ENCODE data around the gene RCC2.
A peak's percentile ranks its signal among the peaks of the same experiment; 100 is the strongest.
"Not testable (repeated sequence)": the region's sequence is repeated elsewhere in the genome, so short reads cannot be mapped to it uniquely, and the experiment has no call there.

RCC2 gene

DNA sequence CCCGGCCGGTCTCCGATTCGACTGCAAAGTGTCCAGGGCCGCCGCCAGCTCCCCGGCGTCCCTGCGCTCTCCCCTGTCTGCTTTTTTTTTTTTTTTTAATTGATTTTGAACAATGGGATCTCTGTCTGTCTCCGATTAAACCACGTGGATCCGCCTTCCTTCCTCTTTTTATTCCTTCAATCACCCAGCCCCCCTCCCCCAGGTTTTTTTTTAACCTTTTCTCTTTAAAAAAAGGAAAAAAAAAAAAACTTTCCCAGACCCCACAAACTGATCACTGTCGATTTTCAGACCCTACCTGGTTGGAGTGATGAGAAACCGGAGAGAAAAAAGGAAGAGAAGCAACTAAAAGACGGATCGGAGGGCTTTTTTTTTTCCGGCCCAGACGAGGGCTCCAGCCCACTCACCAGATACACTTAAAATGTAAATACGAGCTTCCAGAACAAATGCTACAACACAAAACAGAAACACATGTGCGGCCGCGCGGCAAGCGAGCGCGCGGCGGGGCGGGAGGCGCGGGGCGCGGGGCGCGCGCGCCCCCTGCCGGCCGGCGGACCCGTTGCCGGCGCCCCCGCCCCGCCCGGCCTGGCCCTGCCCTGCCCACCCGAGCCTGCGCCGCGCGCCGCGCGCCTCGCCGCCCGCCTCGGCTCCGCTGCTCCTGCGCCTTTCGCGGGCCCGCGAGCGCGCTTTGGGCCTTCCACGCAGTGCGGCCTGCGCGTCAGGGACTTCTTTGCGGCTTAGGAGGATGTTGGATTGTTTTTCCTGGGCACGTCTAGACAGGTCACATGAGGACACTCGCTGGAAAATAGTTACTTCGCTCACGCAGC lies at the start of gene RCC2:
RCC2 (minus strand) TSS at position 428 of the 824 bp plus-strand sequence. CDS start 1,163 bp downstream, outside the sequence.
- DNase-seq: peak; percentile 60 to 66

DNA sequence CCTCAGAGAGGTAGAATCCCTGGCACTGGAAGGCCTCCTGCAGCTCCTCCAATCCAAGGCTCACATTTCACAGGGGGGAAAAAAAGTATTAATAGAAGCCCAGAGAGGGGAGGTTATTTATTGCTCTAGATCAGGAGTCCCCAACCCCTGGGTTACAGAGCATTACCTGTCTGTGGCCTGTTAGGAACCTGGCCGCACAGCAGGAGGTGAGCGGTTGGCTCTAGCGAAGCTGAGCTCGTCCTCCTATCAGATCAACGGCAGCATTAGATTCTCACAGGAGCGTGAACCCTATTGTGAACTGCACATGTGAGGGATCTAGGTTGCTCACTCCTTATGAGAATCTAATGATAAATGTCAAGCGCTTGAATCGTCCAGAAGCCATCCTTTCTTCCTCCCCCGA lies 46.8 kb upstream of the RCC2 start:
- no peak for DNase-seq

DNA sequence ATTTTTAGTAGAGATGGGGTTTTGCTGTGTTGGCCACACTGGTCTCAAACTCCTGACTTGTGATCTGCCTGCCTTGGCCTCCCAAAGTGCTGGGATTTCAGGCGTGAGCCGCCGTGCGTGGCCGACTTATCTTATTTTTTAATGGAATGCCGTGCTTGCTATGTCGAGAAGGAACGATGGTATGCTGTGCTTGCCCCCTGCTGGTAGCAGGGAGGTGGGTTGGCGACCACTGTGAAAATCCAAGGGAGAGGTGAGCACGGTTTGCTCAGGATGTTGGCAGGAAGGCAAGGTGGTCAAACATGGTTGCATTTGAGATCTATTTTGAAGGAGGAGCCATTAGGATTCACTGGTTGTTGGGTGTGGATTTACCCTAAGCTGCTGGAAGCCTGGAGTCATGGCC lies 45.8 kb upstream of the RCC2 start:
- DNase-seq: no peak

GRCh38 chr1:17481981-17482380 lies 42.5 kb upstream of the RCC2 start:
- DNase-seq: not testable (repeated sequence)

GRCh38 chr1:17480846-17481245 lies 41.4 kb upstream of the RCC2 start:
- DNase-seq: no peak

- DNase-seq: peak in 1 of 2 donors; percentile 2
Measured at GRCh38 chr1:17475752-17476151, 36.3 kb upstream of the RCC2 start.

DNA sequence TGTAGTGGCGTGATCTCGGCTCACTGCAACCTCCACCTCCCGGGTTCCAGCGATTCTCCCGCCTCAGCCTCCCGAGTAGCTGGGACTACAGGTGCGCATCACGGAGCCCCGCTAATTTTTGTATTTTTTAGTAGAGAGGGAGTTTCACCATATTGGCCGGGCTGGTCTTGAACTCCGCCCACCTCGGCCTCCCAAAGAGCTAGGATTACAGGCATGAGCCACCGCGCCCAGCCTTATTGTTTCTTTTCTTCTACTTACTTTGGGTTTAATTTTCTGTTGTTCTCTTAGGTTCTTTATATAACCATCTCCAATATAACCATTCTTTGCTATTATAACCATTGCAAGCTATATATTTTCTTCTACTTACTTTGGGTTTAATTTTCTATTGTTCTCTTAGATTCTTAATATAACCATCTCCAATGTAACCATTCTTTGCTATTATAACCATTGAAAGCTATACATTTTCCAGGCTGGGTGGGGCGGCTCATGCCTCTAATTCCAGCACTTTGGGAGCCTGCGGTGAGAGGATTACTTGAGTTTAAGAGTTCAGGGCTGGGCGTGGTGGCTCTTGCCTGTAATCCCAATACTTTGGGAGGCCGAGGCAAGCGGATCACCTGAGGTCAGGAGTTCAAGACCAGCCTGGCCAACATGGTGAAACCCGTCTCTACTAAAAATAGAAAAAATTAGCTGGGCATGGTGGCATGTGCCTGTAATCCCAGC lies 35.5 kb upstream of the RCC2 start:
- not testable (repeated sequence) for DNase-seq

DNA sequence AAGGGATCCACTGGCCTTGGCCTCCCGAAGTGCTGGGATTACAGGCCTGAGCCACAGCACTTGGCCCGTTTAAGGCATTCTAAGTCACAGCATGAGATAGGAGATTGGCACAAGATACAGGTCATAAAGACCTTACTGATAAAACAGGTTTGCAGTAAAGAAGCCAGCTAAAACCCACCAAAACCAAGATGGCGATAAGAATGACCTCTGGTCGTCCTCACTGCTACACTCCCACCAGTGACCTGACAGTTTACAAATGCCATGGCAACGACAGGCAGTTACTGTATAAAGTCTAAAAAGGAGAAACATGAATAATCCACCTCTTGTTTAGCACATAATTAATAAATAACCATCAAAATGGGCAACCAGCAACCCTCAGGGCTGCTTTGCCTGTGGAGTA lies 33.3 kb upstream of the RCC2 start:
- no peak for DNase-seq

DNA sequence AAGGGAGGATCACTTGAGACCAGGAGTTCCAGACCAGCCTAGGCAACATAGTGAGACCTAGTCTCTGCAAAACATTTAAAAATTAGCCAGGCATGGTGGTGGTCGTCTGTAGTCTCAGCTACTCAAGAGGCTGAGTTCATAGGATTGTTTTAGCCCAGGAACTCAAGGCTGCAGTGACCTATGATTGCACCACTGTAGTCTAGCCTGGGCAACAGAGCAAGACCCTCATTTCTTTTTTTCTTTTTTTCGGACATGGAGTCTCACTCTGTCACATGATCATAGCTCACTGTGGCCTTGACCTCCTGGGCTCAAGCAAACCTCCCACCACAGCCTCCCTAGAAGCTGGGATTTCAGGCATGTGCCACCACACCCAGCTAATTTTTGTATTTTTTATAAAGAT lies 31.9 kb upstream of the RCC2 start:
- DNase-seq: no peak

DNA sequence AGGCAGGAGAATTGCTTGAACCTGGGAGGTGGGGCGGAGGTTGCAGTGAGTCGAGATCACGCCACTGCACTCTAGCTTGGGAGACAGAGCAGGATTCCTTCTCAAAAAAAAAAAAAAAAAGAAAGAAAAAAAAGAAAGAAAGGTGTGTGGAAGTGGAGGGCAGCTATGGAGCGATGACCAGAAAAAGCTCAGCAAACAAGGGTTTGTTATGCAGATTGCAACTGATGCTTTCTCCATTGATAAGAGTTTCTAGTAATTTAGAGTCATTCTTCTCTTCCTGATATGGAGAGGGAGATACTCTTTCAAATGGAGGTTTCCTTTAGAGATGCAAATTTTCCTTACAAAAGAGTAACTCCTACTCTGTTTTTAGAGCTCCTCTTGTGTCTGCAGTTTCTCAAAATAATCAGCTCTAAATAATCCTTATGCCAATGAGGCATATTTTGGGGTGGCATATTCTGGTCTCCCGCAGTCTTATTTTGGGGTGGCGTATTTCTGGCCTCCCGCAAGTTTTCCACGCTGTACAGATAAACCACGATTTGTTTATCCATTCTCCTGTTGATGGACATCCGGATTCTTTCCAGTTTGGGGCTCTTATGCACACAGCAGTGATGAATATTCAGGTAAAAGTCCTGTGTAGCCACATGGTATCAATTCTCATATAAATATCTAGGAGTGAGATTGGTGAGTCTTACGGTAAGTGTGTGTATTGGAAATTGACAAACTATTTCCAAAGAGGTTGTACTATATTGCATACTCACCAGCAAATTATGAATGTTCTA lies 30.7 kb upstream of the RCC2 start:
- no peak for DNase-seq

- DNase-seq: not testable (repeated sequence)
Measured at GRCh38 chr1:17468357-17469265, 29.1 kb upstream of the RCC2 start.

- DNase-seq: no peak
Measured at GRCh38 chr1:17466359-17466758, 26.9 kb upstream of the RCC2 start.

GRCh38 chr1:17465228-17465627 lies 25.8 kb upstream of the RCC2 start:
- no peak for DNase-seq

- no peak for DNase-seq
Measured at GRCh38 chr1:17463991-17464390, 24.5 kb upstream of the RCC2 start.

GRCh38 chr1:17462669-17463068 lies 23.2 kb upstream of the RCC2 start:
- DNase-seq: no peak

DNA sequence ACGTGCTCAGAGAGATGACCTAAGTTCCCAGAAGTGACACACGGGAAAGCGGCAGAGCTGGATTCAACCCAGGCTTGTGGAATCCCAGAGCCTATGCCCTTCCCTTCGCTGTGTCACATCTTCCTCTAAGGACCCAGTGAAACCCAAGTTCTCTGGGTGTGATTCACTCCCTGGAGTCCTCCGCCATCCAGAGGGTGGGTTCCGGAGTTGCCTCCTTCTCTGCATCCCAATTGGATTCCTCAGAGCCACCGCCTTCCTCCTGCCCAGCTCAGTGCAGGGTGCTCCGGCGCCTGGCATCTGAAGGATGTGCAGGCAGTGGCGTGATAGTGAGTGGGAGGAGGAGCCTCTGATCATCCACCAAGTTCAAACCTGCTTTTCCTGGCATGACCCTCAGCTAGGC lies 20.7 kb upstream of the RCC2 start:
- DNase-seq: no peak

DNA sequence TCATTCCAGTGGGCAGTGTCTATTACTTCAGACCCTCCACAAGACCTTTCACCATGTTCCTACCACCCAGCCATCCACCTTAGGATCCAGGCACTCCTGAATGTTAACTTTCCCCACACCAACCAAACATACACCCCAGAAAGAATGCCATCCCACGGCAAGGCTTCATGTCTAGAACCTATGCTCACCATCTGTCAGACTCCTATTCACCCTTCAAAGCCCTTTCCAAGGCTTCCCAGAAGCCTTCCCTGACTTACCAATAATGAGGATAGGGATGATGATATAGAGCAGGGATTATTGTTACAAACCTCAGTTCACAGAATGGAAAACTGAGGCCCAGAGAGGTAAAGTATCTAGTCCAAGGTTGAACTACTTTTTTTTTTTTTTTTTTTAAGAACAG lies 19.3 kb upstream of the RCC2 start:
- DNase-seq: no peak

- no peak for DNase-seq
Measured at GRCh38 chr1:17452686-17453085, 13.2 kb upstream of the RCC2 start.

DNA sequence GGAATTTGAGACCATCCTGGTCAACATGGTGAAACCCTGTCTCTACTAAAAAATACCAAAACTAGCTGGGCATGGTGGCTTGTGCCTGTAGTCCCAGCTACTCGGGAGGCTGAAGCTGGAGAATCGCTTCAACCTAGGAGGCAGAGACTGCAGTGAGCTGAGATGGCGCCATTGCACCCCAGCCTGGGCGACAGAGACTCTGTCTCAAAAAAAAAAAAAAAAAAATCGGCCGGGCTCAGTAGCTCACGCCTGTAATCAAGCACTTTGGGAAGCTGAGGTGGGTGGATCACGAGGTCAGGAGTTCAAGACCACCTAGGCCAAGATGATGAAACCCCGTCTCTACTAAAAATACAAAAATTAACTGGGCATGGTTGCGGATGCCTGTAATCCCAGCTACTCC lies 12.7 kb upstream of the RCC2 start:
- not testable (repeated sequence) for DNase-seq

DNA sequence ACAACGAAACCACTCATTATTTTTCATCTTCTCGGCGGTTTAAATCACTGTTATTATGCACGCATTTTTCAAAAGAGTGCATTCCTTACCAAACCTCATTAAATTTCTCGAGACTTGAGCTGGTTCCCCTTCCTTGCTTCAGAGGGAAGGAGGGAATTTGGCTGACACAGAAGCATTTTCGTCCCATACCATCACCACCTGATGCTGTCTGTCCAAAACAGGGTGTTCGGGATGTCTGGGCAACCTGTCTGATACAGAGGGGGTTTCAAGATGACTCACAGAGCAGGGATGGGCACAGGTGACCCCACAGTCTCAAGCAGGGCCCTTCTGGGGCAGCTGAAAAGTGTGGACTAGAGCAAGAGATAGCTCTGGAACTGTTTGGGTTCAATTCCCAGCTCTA lies 12.3 kb upstream of the RCC2 start:
- no peak for DNase-seq

- no peak for DNase-seq
Measured at GRCh38 chr1:17447501-17447992, 8.1 kb upstream of the RCC2 start.

- no peak for DNase-seq
Measured at GRCh38 chr1:17442841-17443240, 3.4 kb upstream of the RCC2 start.

All from stimulated activated CD4-positive, alpha-beta T cell treated with anti-CD3 and anti-CD28 coated beads, Interleukin-2, amount 100 ng/mL, for 48 hours (primary cell).